ENCODE data around the gene COL6A1. TPM values are rescaled to one million over a fixed set of nuclear protein-coding genes. Genes with fewer than 3 reads are reported as not detected.

COL6A1 gene
- total RNA-seq, 1 donor from 2014 or later, result 12.9 TPM

DNA sequence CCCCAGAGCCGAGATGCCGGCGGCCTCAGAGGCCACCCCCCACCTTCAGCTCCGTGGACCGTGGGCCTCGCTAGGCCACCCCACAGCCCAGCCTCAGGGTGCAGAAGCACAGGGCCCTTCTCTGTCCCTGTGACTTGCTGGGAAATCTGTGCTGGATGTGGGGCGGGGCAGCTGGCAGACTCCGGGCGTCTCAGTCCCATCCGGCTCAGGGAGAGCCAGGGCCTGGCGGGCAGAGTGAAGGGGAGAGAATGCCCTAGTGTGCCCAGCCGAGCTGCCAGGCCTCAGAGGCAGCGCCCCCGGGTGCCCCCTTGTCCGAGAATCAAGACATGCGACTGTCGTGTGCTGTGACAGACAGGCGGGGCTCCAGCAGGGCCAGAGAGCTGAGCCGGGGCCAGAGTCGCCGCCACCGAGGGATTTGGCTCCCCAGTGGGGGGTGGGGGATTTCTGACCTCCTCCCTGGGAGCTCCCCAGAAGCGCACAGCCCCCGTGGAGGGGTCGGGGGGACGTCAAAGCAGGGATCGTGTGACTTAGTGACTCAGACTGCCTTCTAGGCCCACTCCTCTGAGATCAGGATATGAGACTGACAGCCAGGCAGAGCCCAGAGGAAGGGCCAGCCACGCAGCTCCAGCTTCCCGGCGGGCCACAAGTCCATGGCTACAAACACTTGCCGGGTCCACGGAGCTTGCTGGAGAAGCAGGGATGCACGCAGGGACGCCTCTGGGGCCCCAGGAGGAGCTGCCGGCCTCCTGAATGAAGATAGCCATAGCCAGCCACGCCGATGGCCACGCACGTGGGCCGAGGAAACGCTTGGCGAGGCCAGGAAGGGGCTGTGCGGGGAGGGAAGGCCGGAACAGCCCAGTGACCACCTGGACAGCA lies 11.9 kb downstream of the COL6A1 start:
- no peaks in the 10 kb centered on the region for H3K27me3 ChIP-seq (ENCODE audit: control insufficient read depth, insufficient read depth, low read length)
- no peak overlapping the region for H3K4me3 ChIP-seq (ENCODE audit: low read depth, low read length)
- no peaks in the 10 kb centered on the region for H3K36me3 ChIP-seq (ENCODE audit: control insufficient read depth, insufficient read depth, low read length)
- no peak for FAIRE-seq
- TF ChIP-seq, protein P1, sequence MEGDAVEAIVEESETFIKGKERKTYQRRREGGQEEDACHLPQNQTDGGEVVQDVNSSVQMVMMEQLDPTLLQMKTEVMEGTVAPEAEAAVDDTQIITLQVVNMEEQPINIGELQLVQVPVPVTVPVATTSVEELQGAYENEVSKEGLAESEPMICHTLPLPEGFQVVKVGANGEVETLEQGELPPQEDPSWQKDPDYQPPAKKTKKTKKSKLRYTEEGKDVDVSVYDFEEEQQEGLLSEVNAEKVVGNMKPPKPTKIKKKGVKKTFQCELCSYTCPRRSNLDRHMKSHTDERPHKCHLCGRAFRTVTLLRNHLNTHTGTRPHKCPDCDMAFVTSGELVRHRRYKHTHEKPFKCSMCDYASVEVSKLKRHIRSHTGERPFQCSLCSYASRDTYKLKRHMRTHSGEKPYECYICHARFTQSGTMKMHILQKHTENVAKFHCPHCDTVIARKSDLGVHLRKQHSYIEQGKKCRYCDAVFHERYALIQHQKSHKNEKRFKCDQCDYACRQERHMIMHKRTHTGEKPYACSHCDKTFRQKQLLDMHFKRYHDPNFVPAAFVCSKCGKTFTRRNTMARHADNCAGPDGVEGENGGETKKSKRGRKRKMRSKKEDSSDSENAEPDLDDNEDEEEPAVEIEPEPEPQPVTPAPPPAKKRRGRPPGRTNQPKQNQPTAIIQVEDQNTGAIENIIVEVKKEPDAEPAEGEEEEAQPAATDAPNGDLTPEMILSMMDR (IDR thresholded peaks at IDR 0.05; ENCODE audit: insufficient read depth, low read length, severe bottlenecking), result no peak
- no peak for DNase-seq (ENCODE audit: low read depth)

DNA sequence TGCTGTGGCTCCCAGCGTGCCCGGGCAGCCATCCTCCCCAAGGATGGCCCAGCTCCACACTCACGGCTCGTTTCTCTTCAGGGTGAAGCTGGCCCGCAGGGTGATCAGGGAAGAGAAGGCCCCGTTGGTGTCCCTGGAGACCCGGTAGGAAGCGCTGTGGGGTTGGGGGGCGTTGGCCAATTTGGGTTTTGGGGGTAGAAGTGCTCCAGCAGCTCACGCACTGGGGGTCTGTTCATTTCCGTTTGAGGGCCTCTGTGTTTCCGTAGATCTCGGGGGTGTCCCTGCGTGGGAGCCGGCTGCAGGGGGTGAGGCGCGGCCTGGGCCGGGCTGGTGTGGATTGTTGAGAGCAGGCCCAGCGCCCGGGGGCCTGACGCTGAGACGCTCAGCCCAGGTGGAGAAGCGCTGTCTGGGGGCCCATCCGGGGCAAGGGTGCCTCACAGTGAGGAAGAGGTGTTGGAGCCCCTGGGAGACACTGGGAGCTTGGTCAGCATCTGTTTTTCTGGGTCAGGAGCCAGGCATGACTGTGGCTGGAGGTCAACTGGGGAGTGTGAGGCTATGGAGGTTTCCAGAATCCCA lies 12.6 kb downstream of the COL6A1 start:
- TF ChIP-seq, protein P1 (IDR thresholded peaks at IDR 0.05; ENCODE audit: insufficient read depth, low read length, severe bottlenecking), result no peak
- Histone ChIP-seq H3K27me3 (ENCODE audit: control insufficient read depth, insufficient read depth, low read length) (no peaks in the 10 kb centered on the region), H3K36me3 (ENCODE audit: control insufficient read depth, insufficient read depth, low read length) (no peaks in the 10 kb centered on the region), H3K4me3 (ENCODE audit: low read depth, low read length) (no peak overlapping the region)
- DNase-seq (ENCODE audit: low read depth) (no peak), FAIRE-seq (no peak)

DNA sequence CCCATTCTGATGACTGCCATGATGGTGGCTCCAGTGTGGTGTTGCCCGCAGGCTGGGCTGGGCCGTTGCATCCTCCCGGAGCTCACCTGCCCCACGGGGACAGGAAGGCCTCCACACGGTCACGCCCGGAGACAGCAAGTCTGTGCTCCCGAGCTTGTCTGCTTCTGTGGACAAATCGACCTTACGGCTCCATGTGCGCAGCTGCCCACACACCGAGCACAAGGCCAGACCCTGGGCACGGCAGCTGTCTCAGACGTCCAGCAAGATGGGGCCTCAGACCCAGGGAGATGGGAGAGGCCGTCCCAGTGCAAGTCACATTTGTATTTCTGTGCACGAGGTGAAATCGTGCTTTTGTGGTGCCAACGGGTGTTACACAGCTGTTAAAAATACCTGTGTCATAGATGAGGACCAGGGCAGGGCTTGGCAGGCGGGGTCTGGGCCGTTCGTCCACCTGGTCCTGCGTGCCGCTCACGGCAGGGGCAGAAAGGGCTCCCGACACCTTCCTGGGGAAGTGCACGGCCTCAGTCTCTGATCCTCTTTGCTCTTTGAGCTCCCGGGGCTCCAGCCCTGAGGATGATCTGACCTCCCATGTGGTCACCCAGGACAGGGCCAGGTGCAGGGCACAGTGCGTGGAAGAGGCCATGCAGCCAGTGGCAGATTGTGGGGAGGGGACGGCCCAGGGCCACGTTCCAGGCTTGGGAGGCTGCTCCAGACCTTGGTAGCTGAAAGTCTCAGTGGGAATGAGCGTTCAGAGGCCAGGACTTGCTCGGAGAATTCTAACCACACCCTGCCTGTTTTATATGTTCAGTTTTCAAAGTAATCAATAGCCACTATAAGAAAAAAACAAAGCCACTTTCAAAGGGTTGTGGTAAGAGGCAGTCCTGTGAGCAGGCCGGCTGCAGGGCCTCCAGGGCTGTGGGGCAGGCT lies 13.5 kb downstream of the COL6A1 start:
- H3K27me3 ChIP-seq (ENCODE audit: control insufficient read depth, insufficient read depth, low read length), result no peaks in the 10 kb centered on the region
- no peaks in the 10 kb centered on the region for H3K36me3 ChIP-seq (ENCODE audit: control insufficient read depth, insufficient read depth, low read length)
- H3K4me3 ChIP-seq (ENCODE audit: low read depth, low read length), result no peak overlapping the region
- TF ChIP-seq, protein P1 (IDR thresholded peaks at IDR 0.05; ENCODE audit: insufficient read depth, low read length, severe bottlenecking), result no peak
- FAIRE-seq (no peak), DNase-seq (ENCODE audit: low read depth) (no peak)

DNA sequence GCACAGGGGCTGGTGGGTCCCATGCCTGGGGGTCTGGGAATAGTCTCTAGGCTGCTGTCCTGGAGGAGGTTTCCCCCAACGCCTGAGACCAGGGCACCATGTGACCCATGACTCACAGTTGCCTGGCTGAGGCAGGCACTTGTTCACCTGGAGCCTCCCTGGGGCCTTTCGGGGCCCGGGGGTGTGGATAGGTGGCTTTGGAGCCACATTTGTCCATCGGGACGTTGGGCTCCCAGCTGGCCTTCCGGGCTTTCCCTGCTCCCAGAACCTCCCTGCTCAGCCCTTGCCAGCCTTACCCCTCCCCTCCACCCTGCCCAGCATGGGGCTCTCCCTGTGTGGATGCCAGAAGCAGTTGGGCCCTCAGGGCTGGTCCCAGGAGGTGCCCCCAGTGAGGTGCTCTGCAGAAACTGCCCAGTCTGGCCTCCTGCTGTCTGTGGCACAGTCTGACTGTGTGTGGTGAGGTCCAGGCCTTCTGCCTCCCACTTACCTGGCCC lies 14.2 kb downstream of the COL6A1 start:
- FAIRE-seq (no peak), DNase-seq (ENCODE audit: low read depth) (no peak)

More for the DNA sequence above, 14.2 kb downstream of the COL6A1 start:
- TF ChIP-seq, protein P1 (IDR thresholded peaks at IDR 0.05; ENCODE audit: insufficient read depth, low read length, severe bottlenecking), result no peak
- Histone ChIP-seq H3K36me3 (ENCODE audit: control insufficient read depth, insufficient read depth, low read length) (no peaks in the 10 kb centered on the region), H3K4me3 (ENCODE audit: low read depth, low read length) (no peak overlapping the region), H3K27me3 (ENCODE audit: control insufficient read depth, insufficient read depth, low read length) (no peaks in the 10 kb centered on the region)

All from bronchial epithelial cell (primary cell).